Stimulated activated CD8-positive, alpha-beta memory T cell treated with anti-CD3 and anti-CD28 coated beads, Interleukin-15, amount 100 ng/mL, for 4 hours (primary cell): Measurements from ENCODE around the gene YWHAB.
"Not testable (repeated sequence)": the region's sequence is repeated elsewhere in the genome, so short reads cannot be mapped to it uniquely, and the experiment has no call there.

ENCODE experiments used
- DNase-seq, 2 donors: peaks; one replicate each; pipeline ENCODE4 v3.0.0-alpha.2; 2020; ENCODE audit warnings: low read depth in 2 of 2

Gene YWHAB

DNA sequence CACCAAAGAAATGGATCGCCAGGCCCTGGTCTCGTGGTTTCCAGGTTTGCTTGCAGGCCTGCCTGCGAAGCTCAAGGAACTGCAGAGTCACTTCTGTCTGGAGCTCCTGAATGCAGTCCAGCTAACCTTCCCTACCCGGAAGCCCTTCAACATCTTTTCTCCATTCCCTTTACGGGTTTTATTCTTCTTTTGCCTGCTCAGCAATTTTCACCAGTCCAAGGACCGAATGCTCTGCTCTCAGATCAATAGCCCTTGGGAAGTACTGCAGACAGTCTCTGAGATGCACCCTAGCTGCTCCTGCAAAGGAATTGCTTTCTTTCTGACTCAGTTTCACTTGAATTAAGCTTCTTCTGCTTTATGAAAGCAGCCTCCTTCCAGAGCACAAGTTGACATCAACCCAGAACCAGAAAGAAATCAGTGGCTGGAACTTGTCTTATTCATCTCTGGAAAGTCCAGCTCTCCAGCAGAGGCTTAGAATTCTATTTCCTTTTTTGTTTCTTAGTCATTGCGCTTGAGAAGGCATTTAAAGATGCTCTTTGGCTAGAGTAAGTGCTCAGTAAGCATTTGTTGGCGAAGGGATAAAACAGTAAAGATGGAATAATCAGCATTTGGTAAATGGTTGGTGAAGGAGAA is 18.7 kb upstream of the YWHAB start:
- no peak for DNase-seq

DNA sequence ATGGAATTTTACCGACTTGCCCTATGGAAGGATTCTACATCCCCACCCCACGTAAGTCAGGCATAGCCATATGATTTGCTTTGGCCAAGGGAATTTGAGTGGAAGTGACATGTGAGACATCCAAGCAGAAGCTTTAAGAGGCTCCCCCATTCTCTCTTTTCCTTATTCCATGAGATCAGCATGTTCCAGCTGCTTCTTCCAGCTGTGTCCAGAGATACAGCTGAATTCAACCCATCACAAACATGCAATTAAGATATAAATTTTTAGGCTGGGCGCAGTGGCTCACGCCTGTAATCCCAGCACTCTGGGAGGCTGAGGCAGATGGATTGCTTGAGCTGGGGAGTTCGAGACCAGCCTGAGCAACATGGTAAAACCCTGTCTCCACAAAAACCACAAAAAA is 16.0 kb upstream of the YWHAB start:
- no peak for DNase-seq

DNA sequence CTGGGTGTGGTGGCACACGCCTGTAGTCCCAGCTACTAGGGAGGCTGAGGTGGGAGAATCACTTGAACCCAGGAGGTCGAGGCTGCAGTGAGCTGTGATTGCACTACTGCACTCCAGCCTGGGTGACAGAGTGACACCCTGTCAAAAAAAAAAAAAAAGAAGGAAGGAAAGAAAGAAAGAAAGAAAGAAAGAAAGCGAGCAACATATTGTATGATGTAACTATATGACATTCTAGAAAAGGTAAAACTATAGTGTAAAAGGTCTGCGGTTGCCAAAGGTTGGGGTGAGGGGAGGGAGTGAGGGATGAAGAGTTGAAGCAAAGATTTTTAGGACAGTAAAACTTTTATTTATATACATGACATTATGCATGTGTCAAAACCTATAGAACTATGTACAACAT is 3.1 kb upstream of the YWHAB start:
- DNase-seq: not testable (repeated sequence)

DNA sequence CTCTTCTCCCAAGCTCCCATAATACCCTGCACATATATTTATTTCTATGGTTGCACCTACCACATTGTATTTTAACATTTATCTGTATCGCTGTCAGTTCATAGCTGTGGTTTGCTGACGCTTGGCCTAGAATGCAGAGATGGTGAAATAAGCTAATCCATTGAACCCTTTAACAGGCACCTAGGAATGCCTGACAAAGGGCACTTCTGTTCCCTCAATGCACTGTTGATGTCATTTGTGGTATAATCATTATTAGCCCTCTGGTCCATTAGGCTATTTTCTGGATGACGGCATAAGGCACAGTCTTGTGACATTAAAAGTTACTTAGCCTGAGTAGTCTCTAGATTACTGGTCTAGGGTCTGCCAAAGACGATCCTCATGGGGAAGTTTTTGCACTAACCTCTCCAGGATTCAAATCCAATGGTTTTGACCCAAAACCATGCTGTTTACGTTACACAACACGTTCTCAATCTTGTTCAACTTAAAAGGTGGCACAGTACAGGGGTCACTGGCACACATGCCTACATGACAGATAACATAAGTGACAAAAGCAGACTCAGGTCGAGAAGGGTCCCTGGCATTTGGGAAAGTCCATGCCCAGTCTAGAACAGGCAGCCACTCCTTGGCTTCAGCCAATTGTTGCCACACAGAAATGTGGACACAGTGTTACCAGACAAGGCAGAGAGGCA is 2.1 kb upstream of the YWHAB start:
- no peak for DNase-seq

DNA sequence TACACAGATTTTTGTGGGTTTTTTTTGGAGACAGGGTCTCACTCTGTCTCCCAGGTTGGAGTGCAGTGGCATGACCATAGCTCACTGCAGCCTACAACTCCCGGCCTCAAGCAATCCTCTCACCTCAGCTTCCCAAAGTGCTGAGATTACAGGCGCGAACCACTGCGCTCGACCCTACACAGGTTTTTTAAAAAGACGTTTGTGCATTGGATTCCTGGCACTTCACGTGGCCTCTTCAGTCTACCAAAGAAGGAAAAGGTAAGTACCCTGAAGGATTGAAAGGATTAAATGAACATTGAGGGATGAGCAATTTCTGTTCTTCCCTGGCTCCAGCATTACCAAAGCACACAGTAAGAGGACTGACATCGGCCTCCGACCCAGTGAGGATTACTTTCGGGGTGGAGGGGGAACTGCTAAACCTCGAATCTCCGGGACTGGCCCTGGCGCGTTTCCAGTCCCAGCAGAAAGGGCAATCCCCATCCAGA is 556 bp upstream of the YWHAB start:
- no peak for DNase-seq

DNA sequence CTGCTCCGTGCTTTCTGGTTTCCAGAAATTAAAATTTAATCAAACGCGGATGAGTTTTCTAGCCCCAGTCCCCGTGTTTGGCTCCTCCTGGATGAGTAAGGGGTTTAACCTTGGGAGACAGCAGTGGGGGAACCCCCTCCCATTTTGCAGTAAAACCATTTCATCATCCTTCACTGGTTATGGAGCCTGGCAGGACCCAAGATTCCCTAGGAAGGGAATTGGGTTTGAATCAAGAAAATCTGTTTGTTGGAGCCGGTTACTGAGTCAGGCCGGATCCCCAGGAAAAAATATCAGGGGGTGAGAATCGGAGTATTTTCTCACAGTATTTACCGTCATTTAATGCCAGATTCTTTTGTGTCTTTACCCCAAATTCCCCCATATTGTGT is 754 bp downstream of the YWHAB start:
- DNase-seq: no peak

DNA sequence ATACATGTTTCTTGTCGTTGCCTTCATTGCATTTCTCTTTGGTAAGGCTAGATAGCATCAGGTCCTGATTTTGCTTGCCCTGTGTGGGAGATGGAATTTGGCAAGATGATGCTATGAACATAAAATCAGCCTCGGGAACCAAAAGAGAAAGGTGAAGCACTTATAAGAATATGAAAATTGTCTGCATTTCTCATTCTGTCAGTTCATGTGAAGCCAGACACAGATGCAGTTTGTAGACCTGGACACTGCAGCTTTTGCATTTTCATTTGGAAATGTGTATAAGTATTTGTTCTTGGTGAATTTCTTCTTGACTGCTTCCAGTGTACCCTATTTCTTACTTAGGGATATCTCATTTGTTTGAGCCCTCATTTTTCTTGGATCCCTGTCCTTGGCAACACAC is 1.3 kb downstream of the YWHAB start:
- no peak for DNase-seq

DNA sequence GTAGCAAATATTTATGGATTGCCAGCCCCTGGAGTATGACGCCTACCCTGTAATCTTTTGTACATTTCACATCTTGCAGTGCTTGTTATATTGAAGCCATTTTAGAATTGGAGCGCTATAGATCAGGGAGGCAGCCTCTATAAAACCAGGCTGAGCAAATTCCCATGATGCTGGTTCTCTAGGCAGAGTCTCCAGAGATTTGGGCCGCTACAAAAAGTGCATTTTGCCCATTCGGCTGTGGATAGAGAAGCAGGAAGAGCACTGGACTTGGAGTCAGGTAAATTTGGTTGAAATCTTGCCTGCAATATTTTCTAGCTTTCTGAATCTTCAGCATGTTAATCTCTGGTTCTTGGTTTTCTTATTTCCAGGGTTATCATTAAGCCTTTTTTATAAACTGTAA is 2.0 kb downstream of the YWHAB start:
- DNase-seq: no peak

DNA sequence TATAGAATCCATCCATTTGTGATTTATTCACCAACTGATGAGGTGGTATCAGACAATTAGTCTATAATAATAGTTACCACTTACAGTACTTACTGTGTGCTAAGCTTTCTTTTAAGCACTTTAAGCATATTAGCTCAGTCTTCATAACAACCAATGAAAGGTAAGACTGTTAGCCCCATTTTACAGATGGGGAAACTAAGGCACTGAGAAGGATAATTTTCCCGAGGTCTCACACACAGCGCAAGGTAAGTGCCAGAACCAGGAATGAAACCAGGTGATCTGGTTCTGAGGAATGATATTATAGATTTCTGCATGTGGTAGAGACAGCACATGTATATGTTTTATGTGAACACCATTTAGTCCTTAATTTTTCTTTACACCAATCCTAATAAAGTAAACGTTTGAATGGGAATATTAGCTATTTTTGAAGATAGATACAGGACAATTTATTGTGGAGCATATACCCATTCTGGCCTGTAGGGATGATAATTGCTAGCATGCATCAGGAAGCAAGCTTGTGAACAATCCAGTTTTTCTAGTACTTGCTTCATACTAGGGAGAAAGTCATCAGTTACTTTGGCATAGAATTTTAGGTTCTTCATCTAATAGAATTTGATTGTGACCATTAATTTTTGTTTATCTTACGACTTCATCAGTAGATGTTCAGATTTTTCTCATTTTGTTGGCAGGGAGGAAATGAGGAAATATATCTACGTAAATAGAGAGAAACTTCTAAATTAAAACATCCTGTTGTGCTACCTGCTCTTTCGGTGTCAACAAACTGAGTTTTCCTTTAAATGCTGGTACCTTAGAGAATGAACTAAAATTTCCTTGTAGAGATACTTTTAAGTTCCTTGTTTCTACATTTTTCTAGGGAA is 3.0 kb downstream of the YWHAB start:
- no peak for DNase-seq

DNA sequence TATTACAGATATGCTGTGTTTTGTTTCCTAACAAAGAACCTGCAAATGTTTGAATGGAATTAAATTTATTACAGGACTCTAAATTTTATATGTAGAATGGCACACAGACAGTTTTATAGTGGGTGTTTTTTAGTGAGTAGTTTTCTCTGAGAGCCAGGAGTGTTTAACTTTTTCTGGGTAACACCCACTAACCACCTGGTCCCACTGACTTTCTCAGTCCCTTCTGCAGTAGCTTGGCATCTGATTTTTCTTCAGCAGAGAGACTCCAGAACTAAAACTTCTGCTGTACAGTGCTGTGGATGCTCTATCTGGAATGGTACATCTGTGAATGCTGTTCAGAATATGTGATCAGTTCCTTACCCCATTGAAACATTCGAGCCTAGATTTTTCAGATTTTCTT is 6.3 kb downstream of the YWHAB start:
- no peak for DNase-seq

DNA sequence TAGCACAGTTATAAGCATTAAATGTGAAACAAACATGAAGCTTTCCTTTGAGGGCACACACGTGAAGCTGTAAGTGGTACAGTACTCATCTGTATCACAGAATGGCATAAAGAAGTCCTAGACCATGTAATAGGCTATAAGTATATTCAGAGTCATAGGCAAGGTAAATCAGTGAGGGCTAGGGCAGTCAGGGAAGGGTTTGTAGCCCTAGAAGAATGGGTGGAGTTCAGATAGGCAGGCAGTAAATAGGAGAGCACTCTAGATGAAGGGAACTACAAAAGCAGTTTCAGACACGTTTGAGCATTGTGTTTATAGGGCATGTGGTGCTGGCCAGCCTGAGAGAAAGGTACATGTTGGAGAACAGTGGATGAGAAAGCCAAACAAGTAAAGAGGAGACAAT is 9.5 kb downstream of the YWHAB start:
- no peak for DNase-seq

DNA sequence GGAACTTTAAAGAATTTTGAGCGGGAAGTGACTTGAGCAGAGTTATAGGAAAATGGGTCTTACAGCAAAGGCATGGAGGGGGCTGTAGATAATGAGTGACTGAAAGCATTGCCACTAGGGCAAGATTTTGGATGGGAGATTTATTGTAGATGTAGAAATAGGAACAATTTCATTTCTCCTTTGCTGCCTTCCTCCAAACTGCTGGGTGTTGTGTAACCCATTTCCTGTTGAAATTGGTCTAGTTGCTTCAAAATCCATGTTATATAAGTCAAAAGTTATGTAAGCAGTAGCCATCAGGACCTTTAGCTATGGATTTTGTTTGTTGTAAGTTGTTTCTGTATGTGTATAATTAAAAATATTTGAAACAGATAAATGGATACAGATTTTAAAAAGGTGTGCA is 11.1 kb downstream of the YWHAB start:
- DNase-seq: no peak

DNA sequence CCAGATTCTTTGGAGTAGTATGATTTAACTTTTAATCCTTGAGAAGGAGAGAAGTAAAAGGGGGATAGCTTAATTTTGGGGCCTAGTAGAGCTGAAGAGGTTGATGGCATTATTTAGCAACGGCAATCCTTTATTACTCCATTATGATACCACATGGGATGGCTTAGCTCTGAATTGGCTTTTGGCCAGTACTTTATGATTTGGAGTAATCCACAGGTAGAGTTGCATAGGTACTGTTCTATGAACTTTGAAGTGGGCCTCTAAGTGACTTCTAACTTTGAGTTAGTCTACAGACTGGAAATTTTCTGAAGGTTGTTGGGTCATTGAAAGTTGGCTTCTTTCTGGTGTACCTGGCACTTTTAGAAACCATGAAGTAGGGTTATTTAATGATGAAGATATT is 11.6 kb downstream of the YWHAB start:
- no peak for DNase-seq

DNA sequence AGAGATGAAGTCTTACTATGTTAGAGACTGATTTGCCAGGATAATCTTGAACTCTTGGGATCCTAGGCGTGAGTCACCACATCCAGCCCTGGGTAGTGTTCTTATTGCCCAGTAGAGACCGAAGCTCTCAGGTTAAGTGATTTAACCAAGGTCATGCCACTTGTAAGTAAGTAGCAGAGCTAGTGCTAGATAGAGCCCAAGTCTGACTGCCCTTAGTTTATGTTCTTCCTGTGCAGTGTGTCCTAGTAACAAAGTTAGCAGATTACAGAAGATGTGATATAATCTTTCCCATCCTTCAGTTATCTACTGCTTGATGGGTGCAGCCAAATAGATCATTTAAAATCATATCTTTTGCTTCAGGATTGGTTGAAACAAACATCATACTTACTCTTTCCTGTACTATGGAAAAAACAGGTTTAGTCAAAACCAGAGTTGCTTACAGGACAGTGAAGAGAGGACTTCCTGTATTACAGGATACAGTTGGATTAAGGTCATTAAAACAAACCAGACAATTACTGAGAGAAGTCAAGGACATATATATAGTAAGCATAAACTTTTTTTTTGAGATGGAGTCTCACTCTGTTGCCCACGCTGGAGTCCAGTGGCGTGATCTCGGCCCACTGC is 14.8 kb downstream of the YWHAB start:
- DNase-seq: no peak

DNA sequence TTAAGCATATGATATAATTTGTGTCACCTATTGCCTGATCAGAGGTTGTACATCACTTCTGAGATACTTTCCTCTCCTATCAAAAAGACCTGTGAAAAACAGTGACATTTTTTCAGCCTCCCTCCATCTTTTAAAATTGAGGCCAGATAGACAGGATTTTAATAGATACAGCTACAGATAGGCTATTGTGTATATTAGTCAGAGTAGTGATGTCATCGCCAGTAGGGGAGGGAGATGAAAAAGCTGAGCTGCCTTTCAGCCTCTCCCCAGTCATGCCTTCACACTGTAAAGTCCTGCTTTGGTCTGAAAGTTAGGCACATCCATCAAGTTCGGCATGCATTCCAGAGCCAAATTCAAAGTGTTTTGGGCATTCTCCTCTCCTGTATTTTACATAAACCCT is 16.5 kb downstream of the YWHAB start:
- no peak for DNase-seq

DNA sequence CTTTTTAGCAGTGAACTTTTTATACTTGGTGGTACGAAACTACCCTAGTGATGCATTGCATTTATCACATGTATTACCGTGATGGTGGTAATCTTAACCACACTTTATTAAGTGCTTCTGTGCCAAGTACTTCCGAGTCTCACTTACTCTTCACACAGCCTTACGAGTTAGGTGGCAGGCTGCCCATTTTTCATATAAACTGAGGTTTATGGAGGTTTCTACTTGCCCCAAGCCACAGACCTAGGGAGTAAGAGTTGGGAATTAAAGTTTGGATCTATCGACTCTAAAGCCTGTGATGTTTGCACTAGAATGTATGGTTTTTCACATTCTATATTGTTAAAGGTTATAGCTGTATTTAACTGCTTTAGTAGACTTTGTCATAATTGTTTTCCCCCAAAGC is 18.9 kb downstream of the YWHAB start:
- DNase-seq: no peak

DNA sequence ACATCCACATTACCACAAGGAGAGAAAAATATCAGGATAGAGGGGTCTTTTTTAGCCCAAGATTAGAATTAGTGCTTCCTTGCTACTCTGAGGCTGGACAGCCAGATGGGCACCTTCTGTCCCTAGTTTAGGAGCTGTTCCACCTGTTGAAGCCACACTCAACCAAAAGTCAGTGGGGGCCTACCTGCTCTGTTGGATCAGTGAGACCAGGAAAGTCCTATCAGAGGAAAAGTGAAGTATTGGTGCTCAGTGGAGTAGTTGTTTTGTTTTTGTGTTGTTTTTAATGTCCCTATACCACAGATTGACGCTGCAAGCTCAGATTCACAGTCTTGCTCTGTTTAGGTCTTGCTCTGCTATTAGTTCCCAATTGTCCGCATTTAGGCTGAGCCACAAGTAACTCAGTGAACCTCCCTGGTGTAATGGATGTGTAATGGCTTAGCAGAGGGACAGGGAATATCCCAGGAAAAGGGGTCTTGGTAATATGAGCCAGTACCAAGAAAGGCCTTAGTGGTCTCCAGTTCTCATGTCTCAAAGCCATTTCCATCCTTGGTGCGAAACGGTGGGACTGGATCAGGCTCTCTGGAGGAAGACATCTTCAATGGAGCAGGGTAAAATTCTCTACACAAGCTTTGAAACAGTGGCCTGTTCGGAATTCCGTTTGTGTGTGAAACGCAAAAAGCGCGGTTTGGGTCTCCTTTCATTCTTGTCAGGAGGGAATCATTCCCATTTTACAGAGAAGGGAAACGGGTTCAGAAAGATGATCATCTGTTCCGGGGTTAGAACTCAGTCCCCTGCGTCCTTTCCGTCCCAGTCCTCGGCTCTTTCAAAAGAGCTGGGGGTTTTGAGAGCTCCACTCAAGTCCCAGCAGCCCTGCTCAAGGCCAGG is 23.7 kb downstream of the YWHAB start:
- DNase-seq: no peak

DNA sequence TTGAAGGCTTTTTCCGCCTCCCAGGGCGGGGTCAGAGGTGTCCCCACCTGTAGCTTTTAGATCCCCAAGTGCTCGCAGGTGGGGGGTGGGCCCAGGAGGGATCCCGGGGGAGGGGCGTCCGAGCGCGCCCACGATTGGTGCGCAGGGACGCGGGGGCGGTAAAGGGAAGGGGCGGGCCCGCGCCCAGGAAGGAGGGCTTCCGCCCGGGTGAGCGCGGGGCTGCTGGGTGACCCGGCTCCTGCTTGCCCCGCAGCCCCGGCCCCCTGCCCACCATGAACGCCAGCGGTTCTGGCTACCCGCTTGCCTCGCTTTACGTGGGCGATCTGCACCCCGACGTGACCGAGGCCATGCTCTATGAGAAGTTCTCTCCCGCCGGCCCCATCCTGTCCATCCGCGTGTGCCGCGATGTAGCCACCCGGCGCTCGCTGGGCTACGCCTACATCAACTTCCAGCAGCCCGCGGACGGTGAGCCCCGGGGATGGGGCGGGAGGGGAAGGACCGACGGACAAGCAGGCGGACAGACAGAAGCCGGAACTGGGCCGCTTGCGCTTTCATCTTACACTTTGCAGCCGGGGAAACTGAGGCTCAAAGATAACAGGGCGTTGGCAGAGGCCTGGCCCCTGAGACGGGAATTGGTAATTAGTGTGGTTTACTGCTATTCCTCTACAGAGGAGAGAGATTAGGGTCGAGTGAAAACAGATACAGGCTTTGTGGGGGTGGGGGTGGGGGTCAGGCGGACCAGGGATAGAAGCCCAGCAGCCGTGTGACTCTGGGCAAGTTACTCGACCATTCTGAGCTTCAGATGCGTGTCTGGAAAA is 24.6 kb downstream of the YWHAB start, which contains the start of gene PABPC1L:
Gene PABPC1L, plus strand, starts transcription at position 189 of the 818 bp plus-strand sequence. Its CDS starts 84 bp downstream, at position 273.
- peak; percentile 58 to 59 for DNase-seq

DNA sequence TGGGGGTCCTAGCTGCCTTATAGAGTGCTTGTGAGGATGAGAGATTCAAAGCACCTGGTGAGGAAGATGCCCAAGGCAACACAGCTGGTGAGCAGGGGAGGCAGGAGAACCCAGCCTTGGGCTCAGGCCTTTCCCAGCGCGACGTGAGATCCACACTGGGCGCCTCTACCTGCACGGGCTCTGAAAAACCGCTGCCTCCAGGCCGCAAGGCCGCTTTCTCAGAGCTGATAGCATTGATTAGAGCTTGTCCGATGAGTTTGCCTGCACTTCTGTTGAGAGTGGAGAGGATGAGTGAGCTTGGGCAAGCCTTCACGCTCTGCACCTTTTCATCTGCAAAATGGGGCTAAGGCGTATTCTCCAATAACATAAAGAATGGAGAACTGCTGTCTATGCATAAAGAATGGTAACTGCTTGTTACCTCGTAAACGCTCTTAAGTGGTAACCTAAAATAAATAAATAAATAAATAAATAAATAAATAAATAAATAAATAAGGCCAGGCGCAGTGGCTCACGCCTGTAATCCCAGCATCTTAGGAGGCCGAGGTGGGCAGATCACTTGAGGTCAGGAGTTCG is 25.3 kb downstream of the YWHAB start:
- DNase-seq: no peak
